Cerebellar nuclear complex (tissue), 1 donor: Measurements from ENCODE around the gene SHQ1.

ENCODE experiments used
- DNase-seq, 2 experiments: peaks; one replicate each; lab custom pipeline; 2025; lab: John Stamatoyannopoulos, UW

The SHQ1 gene

GRCh38 chr3:72847751-72848702, at the start of gene SHQ1:
TSS of gene SHQ1 (minus strand) at chr3:72848445. CDS start at chr3:72848340, 105 bp downstream.
- peak; percentile 21 to 52 for DNase-seq

GRCh38 chr3:72897758-72898007, 49.4 kb upstream of the SHQ1 start:
- DNase-seq, result no peak

- DNase-seq, result no peak
Measured at GRCh38 chr3:72896996-72897757, 48.9 kb upstream of the SHQ1 start.

- DNase-seq, result no peak
Measured at GRCh38 chr3:72894976-72895552, 46.8 kb upstream of the SHQ1 start.

GRCh38 chr3:72892870-72893269, 44.6 kb upstream of the SHQ1 start:
- DNase-seq, result no peak

GRCh38 chr3:72892081-72892775, 44.0 kb upstream of the SHQ1 start:
- DNase-seq, result no peak

GRCh38 chr3:72891053-72891855, 43.0 kb upstream of the SHQ1 start:
- DNase-seq, result no peak

- no peak for DNase-seq
Measured at GRCh38 chr3:72890166-72890925, 42.1 kb upstream of the SHQ1 start.

GRCh38 chr3:72889310-72890165, 41.3 kb upstream of the SHQ1 start:
- no peak for DNase-seq

GRCh38 chr3:72888546-72889309, 40.5 kb upstream of the SHQ1 start:
- no peak for DNase-seq

- no peak for DNase-seq
Measured at GRCh38 chr3:72887705-72888545, 39.7 kb upstream of the SHQ1 start, which contains the start of gene GXYLT2. TSS of gene GXYLT2 (plus strand) at chr3:72888046. CDS start at chr3:72888234, 188 bp downstream.

GRCh38 chr3:72887343-72887704, 39.1 kb upstream of the SHQ1 start:
- no peak for DNase-seq

- no peak for DNase-seq
Measured at GRCh38 chr3:72872183-72872582, 23.9 kb upstream of the SHQ1 start.

- no peak for DNase-seq
Measured at GRCh38 chr3:72862314-72863090, 14.3 kb upstream of the SHQ1 start.

- no peak for DNase-seq
Measured at GRCh38 chr3:72860846-72861245, 12.6 kb upstream of the SHQ1 start.

- DNase-seq, result no peak
Measured at GRCh38 chr3:72860053-72860452, 11.8 kb upstream of the SHQ1 start.

- DNase-seq, result no peak
Measured at GRCh38 chr3:72855001-72855400, 6.8 kb upstream of the SHQ1 start.
